Heart left ventricle (tissue), 16 donors: Measurements from ENCODE around the gene VILL. TPM values are rescaled to one million over a fixed set of nuclear protein-coding genes. Genes with fewer than 3 reads are reported as not detected.

Source experiments
- ATAC-seq, 4 donors: fragments of 200-7000 bp; cut with Tn5 transposase; one replicate each; pipeline ENCODE4 v1.9.1; 2020 to 2022; ENCODE audit warnings: moderate library complexity in 4 of 4, mild to moderate bottlenecking in 3 of 4, moderate number of reproducible peaks in 1 of 4
- DNase-seq, 5 donors: peaks; one replicate each; pipeline ENCODE4 v3.0.0-alpha.2; 2020
- H3K27ac ChIP-seq, 12 donors: fragments of 200-600 bp; sonication (generic) in 4 of 12; one replicate each; pipeline versions ENCODE4 v1.5.0 to v1.8.0; 2016 to 2022; ENCODE audit warnings: mild to moderate bottlenecking in 2 of 12
- H3K27me3 ChIP-seq, 9 donors: fragments of 200-600 bp; sonication (generic) in 2 of 9; one replicate each; pipeline versions ENCODE4 v1.5.1 to v1.8.0; 2016 to 2022; ENCODE audit warnings: mild to moderate bottlenecking in 3 of 9
- H3K36me3 ChIP-seq, 9 donors: fragments of 200-600 bp; sonication (generic) in 2 of 9; one replicate each; pipeline versions ENCODE4 v1.5.0 to v1.8.0; 2018 to 2022; ENCODE audit warnings: mild to moderate bottlenecking in 2 of 9
- H3K4me1 ChIP-seq, 12 donors: fragments of 200-600 bp; sonication (generic) in 4 of 12; one replicate each; pipeline versions ENCODE4 v1.5.0 to v1.8.0; 2016 to 2022; ENCODE audit warnings: mild to moderate bottlenecking in 3 of 12
- H3K4me3 ChIP-seq, 12 donors: fragments of 200-600 bp; sonication (generic) in 4 of 12; one replicate each; pipeline versions ENCODE4 v1.5.0 to v1.8.0; 2017 to 2022; ENCODE audit warnings: mild to moderate bottlenecking in 9 of 12, moderate library complexity in 4 of 12
- H3K9me3 ChIP-seq, 12 donors: fragments of 200-600 bp; sonication (generic) in 4 of 12; one replicate each; pipeline versions ENCODE4 v1.5.0 to v1.8.0; 2016 to 2022; ENCODE audit warnings: mild to moderate bottlenecking in 1 of 12
- POLR2A ChIP-seq, 2 donors: fragments of 450-650 bp; IDR thresholded peaks; one replicate each; pipeline ENCODE4 v1.6.1; 2017; ENCODE audit warnings: antibody characterized with exemption in 2 of 2, mild to moderate bottlenecking in 2 of 2, moderate library complexity in 2 of 2
- WGBS, 4 donors: extraction: QIAGEN DNeasy Blood & Tissue Kit in 2 of 4; methylation state at CpG; one replicate each; pipeline versions ENCODE4 v1.1.5 to v1.1.7; 2013 to 2018; 5-methylcytosine and 5-hydroxymethylcytosine counted together
- intact Hi-C, 10 donors: fragments of 100-400 bp; cut with DNase I; formaldehyde crosslinking; loops; one replicate each; pipeline versions ENCODE4 v1.11.1 to v1.14.2; 2022
- polyA plus RNA-seq, 2 donors: library from polyadenylated mRNA; stranded (reverse); fragments of 200-250 nt; gene quantifications; one replicate each; pipeline ENCODE4 v1.2.3, GENCODE V29; 2013
- total RNA-seq, 9 donors: library from RNA; depleted of rRNA in 2 of 9; stranded (reverse); fragments of >200 nt in 2 of 9; fragmentation: NEBNext Ultra II Directional in 3 of 9; extraction: Animal tissue kit (Norgen Biotek cat#: 25700) in 3 of 9; gene quantifications; one replicate each; pipeline versions ENCODE4 v1.1.0 to v1.2.4, GENCODE V29; 2016 to 2023
- TF ChIP-seq, protein P1 (sequence below), 12 donors: fragments of 200-600 bp; sonication (generic) in 4 of 12; IDR thresholded peaks; one replicate each; pipeline versions ENCODE4 v1.5.0 to v1.8.0; 2018 to 2022; ENCODE audit warnings: antibody characterized with exemption in 12 of 12, mild to moderate bottlenecking in 5 of 12
- donor health status: ischemic (EF 13 %, LVEDD 7.1; RV severe dilation, severe dysfunction).
- donor health status: healthy with polysubstance abuse.
- donor health status: DM: no; HTN: yes; CAD: no.
- donor health status: DM: no; HTN: no; CAD: no.
- donor health status: ischemic (EF 25% LVEDD 6.9; RV normal size, moderate dysfunction).
- donor health status: ischemic (EF 25% LVEDD 5.7; RV mildly dilated, moderate dysfunction).
- donor health status: healthy.
- donor health status: DM: yes; HTN: yes; CAD: no.
- donor health status: ischemic (EF 35%, LVEDD 5.7; RV mildly dilated, moderate dysfunction).
- donor health status: nonischemic (EF 11% LVEDD 7.7; RV severe dilation, severe dysfunction).
- donor health status: DM: yes; HTN: yes; CAD: no.
- donor health status: PGD.
- donor health status: ischemic (EF 29% LVEDD 5.4; RV normal size, mild dysfunction).
- donor health status: nonischemic (EF 23%, LVEDD 6.1; RV moderate dilation, normal function).

The VILL gene
- total and polyA plus RNA-seq, 11 donors, result 1.1 to 6.3 (median 2.7) TPM

GRCh38 chr3:38018296-38019266 is 28.0 kb downstream of the VILL start:
- 83 to 90% (median 83%) methylated on average over 13 of the region's 13 CpGs for WGBS, 4 donors
- peak in 3 of 4 donors; percentile 7 to 58 (median 12) for ATAC-seq
- intact Hi-C loops, result no loop called here
- peak overlapping the region in 5 of 12 donors; percentile 5 to 41 (median 18) for H3K27ac ChIP-seq
- H3K4me3 ChIP-seq, result no peak overlapping the region
- H3K4me1 ChIP-seq, result peaks cover 0 to 16% (median 6%) of the 10 kb centered on the region in 12 donors
- H3K36me3 ChIP-seq, result peaks cover 0 to 62% (median 42%) of the 10 kb centered on the region in 9 donors
- peaks cover 0 to 9% (median 0%) of the 10 kb centered on the region in 12 donors for H3K9me3 ChIP-seq
- TF ChIP-seq POLR2A (IDR thresholded peaks at IDR 0.05), result no peak
- TF ChIP-seq, protein P1, sequence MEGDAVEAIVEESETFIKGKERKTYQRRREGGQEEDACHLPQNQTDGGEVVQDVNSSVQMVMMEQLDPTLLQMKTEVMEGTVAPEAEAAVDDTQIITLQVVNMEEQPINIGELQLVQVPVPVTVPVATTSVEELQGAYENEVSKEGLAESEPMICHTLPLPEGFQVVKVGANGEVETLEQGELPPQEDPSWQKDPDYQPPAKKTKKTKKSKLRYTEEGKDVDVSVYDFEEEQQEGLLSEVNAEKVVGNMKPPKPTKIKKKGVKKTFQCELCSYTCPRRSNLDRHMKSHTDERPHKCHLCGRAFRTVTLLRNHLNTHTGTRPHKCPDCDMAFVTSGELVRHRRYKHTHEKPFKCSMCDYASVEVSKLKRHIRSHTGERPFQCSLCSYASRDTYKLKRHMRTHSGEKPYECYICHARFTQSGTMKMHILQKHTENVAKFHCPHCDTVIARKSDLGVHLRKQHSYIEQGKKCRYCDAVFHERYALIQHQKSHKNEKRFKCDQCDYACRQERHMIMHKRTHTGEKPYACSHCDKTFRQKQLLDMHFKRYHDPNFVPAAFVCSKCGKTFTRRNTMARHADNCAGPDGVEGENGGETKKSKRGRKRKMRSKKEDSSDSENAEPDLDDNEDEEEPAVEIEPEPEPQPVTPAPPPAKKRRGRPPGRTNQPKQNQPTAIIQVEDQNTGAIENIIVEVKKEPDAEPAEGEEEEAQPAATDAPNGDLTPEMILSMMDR (IDR thresholded peaks at IDR 0.05), result no peak
- H3K27me3 ChIP-seq, result no peaks in the 10 kb centered on the region
- peak in 2 of 5 donors; percentile 19 to 44 for DNase-seq

DNA sequence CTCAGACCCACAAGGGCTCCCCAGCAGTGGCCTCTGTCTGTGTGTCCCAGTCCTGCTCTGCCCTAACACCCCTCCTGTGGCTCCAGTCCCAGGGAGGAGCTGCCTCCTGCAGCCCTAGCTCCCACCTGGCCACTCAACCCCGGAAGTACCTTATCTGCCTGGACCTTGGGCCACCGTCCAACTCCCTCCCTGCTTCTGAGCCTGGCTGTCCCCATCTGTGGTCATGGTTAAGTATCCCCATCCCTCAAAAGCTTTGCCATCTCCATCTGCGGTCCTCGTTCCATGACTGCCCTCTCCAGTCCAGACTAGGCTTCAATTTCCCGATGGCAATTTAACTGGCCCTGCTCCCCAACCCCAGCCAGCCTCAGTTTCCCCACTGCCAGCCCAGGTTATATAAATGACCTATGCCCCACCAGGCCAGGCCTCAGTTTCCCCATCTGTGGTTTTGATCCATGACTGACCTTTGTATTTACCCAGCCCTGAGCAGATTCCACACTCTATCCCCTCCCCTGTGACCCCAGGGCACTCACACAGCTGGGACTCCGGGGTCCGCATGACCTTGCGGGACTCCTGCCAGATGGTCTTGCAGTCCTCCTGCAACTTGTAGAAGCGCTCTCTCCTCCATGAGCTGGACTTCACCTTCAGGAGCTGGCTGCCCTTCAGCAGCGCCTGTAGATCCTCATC is 29.2 kb downstream of the VILL start:
- DNase-seq (peak in 3 of 5 donors; percentile 14 to 39 (median 21)), ATAC-seq (no peak)
- WGBS, 4 donors, result 76 to 83% (median 79%) methylated on average over 10 of the region's 10 CpGs
- no peak overlapping the region for H3K27ac ChIP-seq
- H3K9me3 ChIP-seq, result peaks cover 0 to 9% (median 0%) of the 10 kb centered on the region in 12 donors
- H3K27me3 ChIP-seq, result no peaks in the 10 kb centered on the region
- H3K4me3 ChIP-seq, result no peak overlapping the region
- peaks cover 0 to 23% (median 7%) of the 10 kb centered on the region in 12 donors for H3K4me1 ChIP-seq
- TF ChIP-seq, protein P1 (IDR thresholded peaks at IDR 0.05), result no peak
- TF ChIP-seq POLR2A (IDR thresholded peaks at IDR 0.05), result no peak
- intact Hi-C loops, result no loop called here
- H3K36me3 ChIP-seq, result peaks cover 0 to 50% (median 32%) of the 10 kb centered on the region in 9 donors

DNA sequence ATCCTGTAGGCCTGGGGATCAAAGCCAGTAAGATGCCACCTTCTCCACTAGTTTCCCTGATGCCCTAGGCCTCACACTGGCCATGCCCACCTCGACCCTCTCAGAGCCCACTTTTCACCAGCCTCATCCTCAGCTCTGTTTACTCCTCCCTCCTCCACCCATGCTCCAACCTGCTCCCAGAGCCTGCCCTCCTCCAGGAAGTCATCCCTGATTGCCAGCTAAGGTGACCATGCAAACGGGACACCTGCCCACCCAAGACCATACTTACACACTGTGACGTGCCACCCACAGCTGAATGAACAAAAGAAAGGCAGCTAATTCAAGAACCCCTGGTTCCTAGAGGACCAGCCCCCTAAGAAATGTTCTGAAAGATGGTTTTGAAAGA is 29.7 kb downstream of the VILL start:
- ATAC-seq (no peak), DNase-seq (peak in 2 of 5 donors; percentile 13 to 21)
- Histone ChIP-seq H3K36me3 (peaks cover 0 to 44% (median 26%) of the 10 kb centered on the region in 9 donors), H3K4me3 (no peak overlapping the region), H3K27ac (no peak overlapping the region), H3K27me3 (no peaks in the 10 kb centered on the region), H3K4me1 (peaks cover 0 to 25% (median 9%) of the 10 kb centered on the region in 12 donors), H3K9me3 (peaks cover 0 to 9% (median 0%) of the 10 kb centered on the region in 12 donors)
- no peak for TF ChIP-seq POLR2A (IDR thresholded peaks at IDR 0.05)
- TF ChIP-seq, protein P1 (IDR thresholded peaks at IDR 0.05), result no peak
- intact Hi-C loops, result no loop called here
- 82 to 89% (median 86%) methylated on average over 3 of the region's 3 CpGs for WGBS, 4 donors

DNA sequence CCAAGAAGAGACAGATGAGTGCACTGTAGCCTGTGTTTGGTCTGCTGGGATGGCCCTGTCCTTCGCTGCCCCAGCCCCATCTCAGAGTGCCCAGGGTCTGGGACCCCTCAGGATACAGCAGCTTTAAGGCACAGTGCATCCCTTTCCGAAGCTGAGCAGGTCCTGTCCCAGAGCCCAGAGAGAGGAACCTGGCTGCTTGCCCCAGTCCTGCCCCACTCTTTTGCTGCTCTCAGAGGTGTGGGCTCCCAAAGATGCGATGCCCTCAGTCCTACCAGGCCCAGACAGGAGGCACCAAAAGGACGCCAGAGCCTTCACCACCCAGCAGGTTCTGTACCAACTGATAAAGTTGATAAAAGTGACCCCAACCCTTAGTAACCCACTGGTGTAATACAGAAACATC is 30.6 kb downstream of the VILL start:
- Histone ChIP-seq H3K4me1 (peaks cover 0 to 33% (median 15%) of the 10 kb centered on the region in 12 donors), H3K36me3 (peaks cover 0 to 36% (median 18%) of the 10 kb centered on the region in 9 donors), H3K27ac (no peak overlapping the region), H3K27me3 (no peaks in the 10 kb centered on the region), H3K4me3 (no peak overlapping the region), H3K9me3 (peaks cover 0 to 5% (median 0%) of the 10 kb centered on the region in 12 donors)
- 85 to 100% (median 95%) methylated on average over 2 to 4 of the region's 4 CpGs for WGBS, 4 donors
- ATAC-seq (no peak), DNase-seq (peak in 2 of 5 donors; percentile 17 to 32)
- TF ChIP-seq, protein P1 (IDR thresholded peaks at IDR 0.05), result no peak
- intact Hi-C loops, result no loop called here
